Loucy (cell line): ENCODE data around the gene LY6G5C.

ENCODE experiments used
- H2AFZ ChIP-seq: fragments of 200-600 bp; sonication (generic); 2 replicates; pipeline ENCODE4 v1.6.0; 2016; ENCODE audit warnings: antibody characterized with exemption, mild to moderate bottlenecking, low read length, moderate library complexity
- H3F3A ChIP-seq: fragments of 200-600 bp; 2 replicates; pipeline ENCODE4 v1.6.0; 2016; ENCODE audit warnings: antibody characterized with exemption, low read depth, mild to moderate bottlenecking
- H3K27me3 ChIP-seq: fragments of 200-600 bp; sonication (generic); 2 replicates; pipeline ENCODE4 v1.6.1; 2014; ENCODE audit warnings: low read length, mild to moderate bottlenecking; ENCODE audit not compliant: insufficient read depth, poor library complexity, severe bottlenecking
- H3K36me3 ChIP-seq: fragments of 200-600 bp; sonication (generic); 2 replicates; pipeline ENCODE4 v1.6.1; 2016; ENCODE audit warnings: low read length; ENCODE audit not compliant: insufficient read depth
- H3K4me1 ChIP-seq: fragments of 200-600 bp; sonication (generic); 2 replicates; pipeline ENCODE4 v1.5.1; 2014; ENCODE audit warnings: low read length, mild to moderate bottlenecking; ENCODE audit not compliant: insufficient read depth, poor library complexity, severe bottlenecking
- H3K4me2 ChIP-seq: fragments of 200-600 bp; sonication (generic); 2 replicates; pipeline ENCODE4 v1.6.0; 2014; ENCODE audit warnings: antibody characterized with exemption, low read length, low read depth, mild to moderate bottlenecking; ENCODE audit not compliant: poor library complexity, severe bottlenecking
- H3K4me3 ChIP-seq: fragments of 200-600 bp; sonication (generic); 2 replicates; pipeline ENCODE4 v1.5.1; 2014; ENCODE audit warnings: low read length, mild to moderate bottlenecking, mixed read lengths; ENCODE audit not compliant: poor library complexity, severe bottlenecking
- H3K79me2 ChIP-seq: fragments of 200-600 bp; sonication (generic); 2 replicates; pipeline ENCODE4 v1.6.1; 2014; ENCODE audit warnings: low read length; ENCODE audit not compliant: insufficient read depth
- H3K9ac ChIP-seq: fragments of 200-600 bp; sonication (generic); 2 replicates; pipeline ENCODE4 v1.6.0; 2014; ENCODE audit warnings: mild to moderate bottlenecking, low read depth, low read length, moderate library complexity; ENCODE audit not compliant: poor library complexity, severe bottlenecking
- H3K9me2 ChIP-seq: fragments of 200-600 bp; sonication (generic); replicated peaks from 2 replicates; pipeline ENCODE4 v1.6.1; 2016; ENCODE audit warnings: low read depth, low read length, mixed read lengths
- H3K9me3 ChIP-seq: fragments of 200-600 bp; sonication (generic); 2 replicates; pipeline ENCODE4 v1.6.1; 2014; ENCODE audit warnings: mild to moderate bottlenecking, antibody characterized with exemption, low read length, low read depth; ENCODE audit not compliant: insufficient read depth
- H4K20me1 ChIP-seq: fragments of 200-600 bp; sonication (generic); 2 replicates; pipeline ENCODE4 v1.6.0; 2014; ENCODE audit warnings: antibody characterized with exemption, low read length, mild to moderate bottlenecking; ENCODE audit not compliant: insufficient read depth, poor library complexity, severe bottlenecking
- CTCF ChIP-seq: fragments of 200-600 bp; sonication (generic); conservative IDR thresholded peaks from 2 replicates; pipeline ENCODE4 v1.5.1; 2014; ENCODE audit warnings: mild to moderate bottlenecking, antibody characterized with exemption, low read length
- EZH2phosphoT487 ChIP-seq: fragments of 200-600 bp; IDR thresholded peaks from 2 replicates; pipeline ENCODE4 v1.6.1; 2018; ENCODE audit warnings: antibody characterized with exemption, mild to moderate bottlenecking, moderate library complexity, borderline replicate concordance

Gene LY6G5C

GRCh38 chr6:31722173-31722572 lies 41.3 kb upstream of the LY6G5C start:
- no peaks in the 10 kb centered on the region for H3K9me2 ChIP-seq
- no peak overlapping the region for H3K4me2 ChIP-seq
- no peak overlapping the region for H3K9ac ChIP-seq
- H3K9me3 ChIP-seq, result no peaks in the 10 kb centered on the region
- H2AFZ ChIP-seq, result no peak overlapping the region
- TF ChIP-seq EZH2phosphoT487 (no peak), CTCF (no peak)
- peaks cover 4% of the 10 kb centered on the region; the same call in 1 of the 2 replicates for H3F3A ChIP-seq
- no peaks in the 10 kb centered on the region for H4K20me1 ChIP-seq
- peaks cover 20% of the 10 kb centered on the region for H3K4me1 ChIP-seq
- H3K27me3 ChIP-seq, result no peaks in the 10 kb centered on the region
- H3K4me3 ChIP-seq, result no peak overlapping the region
- peaks cover 6% of the 10 kb centered on the region; the same call in 1 of the 2 replicates for H3K79me2 ChIP-seq
- peaks cover 3% of the 10 kb centered on the region; the same call in 1 of the 2 replicates for H3K36me3 ChIP-seq

- Histone ChIP-seq H3K27me3 (no peaks in the 10 kb centered on the region), H4K20me1 (no peaks in the 10 kb centered on the region), H3K4me1 (peaks cover 14% of the 10 kb centered on the region), H3F3A (peaks cover 4% of the 10 kb centered on the region; the same call in 1 of the 2 replicates), H3K36me3 (no peaks in the 10 kb centered on the region; the same call in 1 of the 2 replicates), H3K9me3 (no peaks in the 10 kb centered on the region), H3K9me2 (no peaks in the 10 kb centered on the region), H2AFZ (no peak within 1 kb of the TSS), H3K79me2 (no peaks in the 10 kb centered on the region), H3K4me2 (no peak within 1 kb of the TSS), H3K4me3 (no peak within 1 kb of the TSS), H3K9ac (no peak within 1 kb of the TSS)
- TF ChIP-seq CTCF (no peak), EZH2phosphoT487 (no peak)
These were observed 40.6 kb upstream of the LY6G5C start, which contains the start of gene LY6G6C for GRCh38 chr6:31721351-31722020. LY6G6C (minus strand) TSS chr6:31721746; CDS start chr6:31721679, 67 bp downstream.

- no peaks in the 10 kb centered on the region for H3K27me3 ChIP-seq
- no peaks in the 10 kb centered on the region for H3K9me2 ChIP-seq
- no peaks in the 10 kb centered on the region for H3K36me3 ChIP-seq
- H3K9ac ChIP-seq, result no peak overlapping the region
- H3F3A ChIP-seq, result no peaks in the 10 kb centered on the region
- TF ChIP-seq EZH2phosphoT487 (no peak), CTCF (no peak)
- no peaks in the 10 kb centered on the region for H3K79me2 ChIP-seq
- no peak overlapping the region for H3K4me3 ChIP-seq
- no peak overlapping the region for H3K4me2 ChIP-seq
- H3K9me3 ChIP-seq, result no peaks in the 10 kb centered on the region
- no peaks in the 10 kb centered on the region for H4K20me1 ChIP-seq
- H3K4me1 ChIP-seq, result peaks cover 6% of the 10 kb centered on the region
- H2AFZ ChIP-seq, result no peak overlapping the region
These were observed 39.4 kb upstream of the LY6G5C start for GRCh38 chr6:31720196-31720770.
